ENCODE results near the gene NT5M.

The NT5M gene

DNA sequence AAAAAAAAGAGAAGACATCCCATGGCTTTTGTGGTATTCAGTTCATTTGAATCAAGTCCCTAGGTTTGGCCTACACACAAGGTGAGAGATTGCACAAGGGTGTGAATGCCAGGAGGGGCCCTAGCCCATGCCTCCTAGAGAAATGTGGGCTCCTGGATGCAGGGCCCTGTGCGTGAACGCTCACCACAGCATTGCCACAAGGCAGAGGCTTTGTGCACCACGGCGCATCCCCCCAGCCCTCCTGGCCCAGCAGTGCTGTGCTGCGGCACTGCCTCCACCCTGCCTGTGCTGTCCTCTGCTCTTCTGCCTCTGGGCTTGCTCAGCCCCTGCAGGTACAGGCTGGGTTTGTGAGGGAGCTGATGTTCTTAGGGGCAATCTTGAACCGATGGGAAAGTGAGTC is 92.7 kb downstream of the NT5M start:
- no peak for DNase-seq
